Left kidney (tissue), 2 donors: Measurements from ENCODE around the gene LRRFIP2. TPM values are rescaled to one million over a fixed set of nuclear protein-coding genes. Genes with fewer than 3 reads are reported as not detected.

Source experiments
- DNase-seq: peaks from one replicate; pipeline ENCODE4 v3.0.0-alpha.2; 2013
- polyA plus RNA-seq: library from polyadenylated mRNA; unstranded; fragments of 120-200 nt; gene quantifications from one replicate; pipeline ENCODE4 v1.2.1, GENCODE V29; 2013; ENCODE audit not compliant: insufficient read length

The LRRFIP2 gene
- polyA plus RNA-seq, 1 donor = 47.7 TPM

DNA sequence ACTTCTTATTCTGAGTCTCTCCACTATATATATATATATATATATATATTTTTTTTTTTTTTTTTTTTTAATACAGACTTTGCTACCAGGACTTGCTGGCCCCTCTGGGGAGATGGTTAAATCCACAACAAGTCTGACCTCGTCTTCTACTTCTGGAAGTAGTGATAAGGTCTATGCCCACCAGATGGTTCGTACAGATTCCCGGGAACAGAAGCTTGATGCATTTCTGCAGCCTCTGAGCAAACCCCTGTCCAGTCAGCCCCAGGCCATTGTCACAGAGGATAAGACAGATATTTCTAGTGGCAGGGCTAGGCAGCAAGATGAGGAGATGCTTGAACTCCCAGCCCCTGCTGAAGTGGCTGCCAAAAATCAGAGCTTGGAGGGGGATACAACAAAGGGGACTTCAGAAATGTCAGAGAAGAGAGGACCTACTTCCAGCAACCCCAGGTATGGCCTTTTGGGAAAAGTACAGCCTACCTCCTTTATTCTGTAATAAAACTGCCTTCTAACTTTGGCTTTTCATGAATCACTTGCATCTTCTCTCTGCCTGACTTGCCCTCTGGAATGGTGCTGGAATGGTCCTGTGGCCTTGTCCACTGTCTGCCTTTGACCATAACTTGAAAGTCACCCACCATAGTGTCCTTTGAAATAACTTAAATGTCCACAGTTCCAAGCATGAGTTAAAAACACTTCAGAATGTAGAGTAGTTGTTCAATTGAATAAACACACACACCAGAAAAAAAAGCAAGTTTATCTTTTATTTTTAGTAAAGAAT, 148.6 kb downstream of the LRRFIP2 start:
- no peak for DNase-seq

DNA sequence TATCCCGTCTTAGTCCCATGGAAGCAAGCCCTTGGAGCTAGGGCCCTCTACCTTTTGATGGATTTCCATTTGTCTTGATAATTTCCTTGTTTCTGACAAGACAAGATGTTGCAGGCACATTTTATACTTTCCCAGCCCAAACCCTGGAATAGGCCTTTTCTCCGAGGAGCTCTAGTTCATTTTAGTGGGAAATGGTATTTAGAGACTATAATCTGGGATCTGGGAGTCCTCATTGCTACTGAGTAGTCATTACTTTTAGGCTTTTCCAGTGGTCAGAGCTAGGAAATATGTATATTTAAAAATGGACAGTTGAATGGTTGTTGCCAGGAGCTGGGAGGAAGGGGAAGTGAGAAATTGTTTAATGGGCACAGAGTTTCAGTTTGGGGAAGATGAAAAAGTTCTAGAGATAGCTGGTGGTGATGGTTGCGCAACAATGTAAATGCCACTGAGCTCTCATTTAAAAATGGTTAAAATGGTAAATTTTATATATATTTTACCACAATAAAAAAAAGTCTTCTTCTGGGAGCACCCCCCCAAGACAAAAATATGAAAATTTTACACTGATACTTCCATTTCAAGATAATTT, 149.5 kb downstream of the LRRFIP2 start:
- DNase-seq = no peak

DNA sequence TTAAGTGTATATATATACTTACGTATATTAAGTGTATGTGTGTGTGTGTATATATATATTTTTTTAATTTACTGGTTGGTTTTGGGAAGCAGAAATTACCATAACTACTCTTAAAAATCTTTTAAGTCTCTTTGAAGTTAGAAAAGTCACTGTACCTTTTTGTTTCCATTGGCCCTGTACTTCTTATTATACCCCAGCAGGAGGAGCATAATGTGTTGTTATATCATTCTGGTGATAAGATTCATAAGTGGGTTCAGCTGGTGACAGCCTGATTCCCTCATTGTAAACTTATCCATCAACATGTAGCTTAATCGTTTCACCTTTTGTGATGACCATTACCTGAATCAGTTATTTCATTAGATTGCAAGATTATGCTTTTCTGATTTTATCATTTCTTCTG, 150.3 kb downstream of the LRRFIP2 start:
- no peak for DNase-seq

DNA sequence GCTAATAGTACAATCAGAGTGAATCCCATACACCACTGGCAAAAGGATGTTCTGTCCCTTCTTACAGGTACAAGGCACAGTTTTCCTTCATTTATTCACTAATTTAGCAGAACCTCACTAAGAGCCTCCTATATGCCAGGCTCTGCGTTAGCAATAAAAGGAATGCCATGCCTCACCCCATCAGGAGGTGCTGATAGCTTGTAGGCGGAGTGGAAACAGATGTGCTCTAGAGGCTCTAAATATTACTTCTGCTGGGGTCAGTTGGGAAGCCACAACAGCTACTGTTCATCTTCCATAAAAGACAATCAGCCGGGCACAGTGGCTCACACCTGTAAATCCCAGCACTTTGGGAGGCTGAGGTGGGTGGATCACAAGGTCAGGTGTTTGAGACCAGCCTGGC, 156.7 kb downstream of the LRRFIP2 start:
- DNase-seq = no peak

DNA sequence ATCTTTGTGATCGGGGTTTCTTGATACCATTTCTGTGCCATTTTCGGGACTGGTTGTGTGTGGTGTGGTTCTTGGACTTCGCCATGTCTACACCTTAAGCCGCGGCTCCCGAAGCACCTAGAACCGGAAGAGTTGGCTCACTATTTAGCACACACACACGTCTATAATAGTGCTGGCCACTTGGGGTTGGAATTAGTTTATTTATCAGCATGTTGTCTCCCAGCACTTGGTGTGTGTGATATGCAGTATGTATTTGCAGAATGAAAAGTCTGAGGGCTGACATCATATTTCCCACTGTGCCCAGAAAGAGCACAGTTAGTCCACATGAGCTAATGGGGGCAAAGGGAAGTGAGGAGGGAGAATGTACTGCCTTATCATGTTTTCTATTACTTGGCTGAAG, 157.5 kb downstream of the LRRFIP2 start:
- DNase-seq = no peak

DNA sequence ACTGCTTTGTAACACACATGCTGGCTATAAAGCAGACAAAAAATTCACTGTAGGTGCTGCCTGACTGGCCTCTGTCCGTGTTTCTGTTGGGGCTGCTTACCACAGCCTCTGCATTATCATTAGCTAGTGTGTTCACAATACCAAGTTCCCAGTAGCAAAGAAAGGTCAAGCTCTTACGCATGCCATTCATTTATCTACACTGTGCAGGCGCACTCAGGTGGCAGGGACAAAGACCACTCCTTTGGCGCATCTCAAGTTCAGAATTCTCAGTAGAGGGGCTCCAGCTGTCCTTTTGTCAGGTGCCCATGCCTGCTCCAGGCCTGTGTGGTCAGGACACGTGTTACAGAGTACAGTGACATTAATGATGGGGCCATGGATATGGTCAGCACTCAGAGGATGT, 158.7 kb downstream of the LRRFIP2 start:
- DNase-seq = no peak

DNA sequence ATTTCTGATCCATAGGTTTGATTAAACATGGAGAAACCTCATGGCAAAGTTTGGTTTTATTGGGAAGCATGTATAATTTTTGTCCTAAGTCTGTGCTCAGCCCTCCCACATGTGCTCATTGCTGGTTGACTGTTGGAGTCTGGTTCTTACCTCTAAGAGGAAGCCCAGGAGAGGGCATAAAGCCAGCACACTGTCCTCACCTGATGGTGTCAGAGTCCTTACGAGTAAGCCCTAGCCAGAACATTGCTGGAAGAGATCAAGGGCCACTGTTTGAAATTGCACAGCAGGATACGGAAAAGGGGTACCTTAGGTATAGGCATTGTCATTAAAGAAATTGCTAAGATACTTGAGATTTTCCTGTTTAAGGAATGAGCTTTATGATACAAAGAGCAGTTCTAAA, 159.8 kb downstream of the LRRFIP2 start:
- no peak for DNase-seq

Other genes starting within 250 kb of the LRRFIP2 start
- gene TRANK1, start 229.5 kb downstream of the LRRFIP2 start, polyA plus RNA-seq = 9.9 TPM
- 69.5 TPM for gene EPM2AIP1, start 181.5 kb downstream of the LRRFIP2 start, polyA plus RNA-seq
- gene MLH1, start 181.1 kb downstream of the LRRFIP2 start, polyA plus RNA-seq = 60.4 TPM
- gene GOLGA4, start 68.7 kb upstream of the LRRFIP2 start, polyA plus RNA-seq = 84.7 TPM